Trophoblast cell (in vitro differentiated cells and primary cell): ENCODE measurements around the gene MT1E.

ENCODE experiments used
- DNase-seq, 2 donors: peaks; one replicate each; pipeline ENCODE4 v3.0.0-alpha.2; 2016
- H2AFZ ChIP-seq: 2 replicates; pipeline ENCODE4 v1.6.1; 2013; ENCODE audit warnings: low read length, moderate library complexity, mild to moderate bottlenecking; ENCODE audit not compliant: insufficient read depth, poor library complexity
- H2AK5ac ChIP-seq: 2 replicates; pipeline ENCODE4 v1.6.1; 2013; ENCODE audit warnings: mild to moderate bottlenecking, low read length
- H2BK120ac ChIP-seq: 2 replicates; pipeline ENCODE4 v1.6.1; 2013; ENCODE audit warnings: low read length, mild to moderate bottlenecking, moderate library complexity; ENCODE audit not compliant: insufficient read depth, poor library complexity
- H2BK12ac ChIP-seq: 2 replicates; pipeline ENCODE4 v1.6.1; 2013; ENCODE audit warnings: mild to moderate bottlenecking, low read length, moderate library complexity
- H2BK5ac ChIP-seq: 2 replicates; pipeline ENCODE4 v1.6.1; 2013; ENCODE audit warnings: low read length, low read depth, moderate library complexity, mild to moderate bottlenecking; ENCODE audit not compliant: poor library complexity
- H3K14ac ChIP-seq: 2 replicates; pipeline ENCODE4 v1.6.1; 2013; ENCODE audit warnings: mild to moderate bottlenecking, low read length
- H3K18ac ChIP-seq: 2 replicates; pipeline ENCODE4 v1.6.1; 2013; ENCODE audit warnings: mild to moderate bottlenecking, low read length
- H3K23ac ChIP-seq: 2 replicates; pipeline ENCODE4 v1.6.1; 2013; ENCODE audit warnings: low read length
- H3K27ac ChIP-seq: 2 replicates; pipeline ENCODE4 v1.5.1; 2013; ENCODE audit warnings: low read depth, mild to moderate bottlenecking, inconsistent platforms, low read length, moderate library complexity
- H3K27me3 ChIP-seq: 2 replicates; pipeline ENCODE4 v1.6.1; 2013; ENCODE audit warnings: inconsistent platforms, mild to moderate bottlenecking, low read length, moderate library complexity; ENCODE audit not compliant: insufficient read depth
- H3K36me3 ChIP-seq, 2 experiments: 1 replicate in 1 of 2; 2 replicates in 1 of 2; pipeline ENCODE4 v1.6.1; 2013; ENCODE audit warnings: low read length in 2 of 2, mild to moderate bottlenecking in 2 of 2, moderate library complexity in 1 of 2; ENCODE audit not compliant: insufficient read depth in 2 of 2, control insufficient read depth in 1 of 2
- H3K4ac ChIP-seq: 2 replicates; pipeline ENCODE4 v1.6.1; 2013; ENCODE audit warnings: low read depth, mild to moderate bottlenecking, low read length, moderate library complexity
- H3K4me1 ChIP-seq, 2 experiments: 1 replicate in 1 of 2; 2 replicates in 1 of 2; pipeline ENCODE4 v1.6.1; 2013; ENCODE audit warnings: low read length in 2 of 2, mild to moderate bottlenecking in 2 of 2, moderate library complexity in 1 of 2; ENCODE audit not compliant: insufficient read depth in 2 of 2, control insufficient read depth in 1 of 2
- H3K4me2 ChIP-seq: 2 replicates; pipeline ENCODE4 v1.6.1; 2013; ENCODE audit warnings: inconsistent platforms, mild to moderate bottlenecking, low read length, moderate library complexity
- H3K4me3 ChIP-seq: 2 replicates; pipeline ENCODE4 v1.5.1; 2013; ENCODE audit warnings: mild to moderate bottlenecking, low read depth, low read length, inconsistent platforms
- H3K79me1 ChIP-seq: one replicate; pipeline ENCODE4 v1.6.1; 2013; ENCODE audit warnings: low read length
- H3K79me2 ChIP-seq: 2 replicates; pipeline ENCODE4 v1.6.1; 2013; ENCODE audit warnings: low read length, mild to moderate bottlenecking; ENCODE audit not compliant: control insufficient read depth, insufficient read depth, poor library complexity
- H3K9ac ChIP-seq: 2 replicates; pipeline ENCODE4 v1.6.1; 2013; ENCODE audit warnings: mild to moderate bottlenecking, low read length
- H3K9me3 ChIP-seq: 2 replicates; pipeline ENCODE4 v1.6.1; 2013; ENCODE audit warnings: low read depth, mild to moderate bottlenecking, control low read depth, inconsistent platforms, low read length; ENCODE audit not compliant: insufficient read depth
- H4K12ac ChIP-seq: 2 replicates; pipeline ENCODE4 v1.6.1; 2013; ENCODE audit warnings: low read depth, mild to moderate bottlenecking, low read length, moderate library complexity
- H4K8ac ChIP-seq: 2 replicates; pipeline ENCODE4 v1.6.1; 2013; ENCODE audit warnings: low read depth, mild to moderate bottlenecking, low read length, moderate library complexity
- H4K91ac ChIP-seq: one replicate; pipeline ENCODE4 v1.6.1; 2013; ENCODE audit warnings: low read depth, mild to moderate bottlenecking, low read length, moderate library complexity
- WGBS: extraction: QIAGEN DNeasy Blood & Tissue Kit; methylation state at CpG from one replicate; pipeline ENCODE4 v1.1.7; 2013; ENCODE audit warnings: missing lambda C conversion rate; ENCODE audit not compliant: insufficient read length, insufficient coverage; ENCODE audit errors: extremely low coverage; 5-methylcytosine and 5-hydroxymethylcytosine counted together

Gene MT1E

GRCh38 chr16:56629531-56629930 lies 4.0 kb downstream of the MT1E start:
- Histone ChIP-seq H3K79me1 (peaks cover 1% of the 10 kb centered on the region), H3K14ac (no peak overlapping the region), H2BK12ac (no peak overlapping the region), H4K12ac (no peak overlapping the region), H2AK5ac (no peak overlapping the region), H3K4me3 (no peak overlapping the region), H4K8ac (no peak overlapping the region), H3K9me3 (peaks cover 13% of the 10 kb centered on the region), H3K18ac (no peak overlapping the region), H2BK5ac (no peak overlapping the region), H3K23ac (no peak overlapping the region), H3K27ac (no peak overlapping the region), H3K79me2 (no peaks in the 10 kb centered on the region), H2AFZ (no peak overlapping the region), H3K4ac (no peak overlapping the region), H3K27me3 (peaks cover 55% of the 10 kb centered on the region), H4K91ac (no peak overlapping the region), H3K4me2 (no peak overlapping the region), H2BK120ac (no peak overlapping the region), H3K4me1 (peaks cover 12 to 24% of the 10 kb centered on the region in 2 experiments), H3K9ac (no peak overlapping the region), H3K36me3 (no peaks in the 10 kb centered on the region)
- no peak for DNase-seq
- WGBS: no CpG with 5 or more reads among the region's 3 CpGs

GRCh38 chr16:56630134-56630533 lies 4.6 kb downstream of the MT1E start:
- Histone ChIP-seq H2BK12ac (no peak overlapping the region), H2BK120ac (no peak overlapping the region), H3K23ac (no peak overlapping the region), H3K79me2 (no peaks in the 10 kb centered on the region), H3K36me3 (no peaks in the 10 kb centered on the region), H2AK5ac (no peak overlapping the region), H3K4me2 (no peak overlapping the region), H4K8ac (no peak overlapping the region), H2AFZ (no peak overlapping the region), H3K27me3 (peaks cover 56% of the 10 kb centered on the region), H3K9ac (no peak overlapping the region), H3K18ac (no peak overlapping the region), H3K4me3 (no peak overlapping the region), H3K4me1 (peaks cover 10 to 21% of the 10 kb centered on the region in 2 experiments), H4K91ac (no peak overlapping the region), H3K79me1 (peaks cover 1% of the 10 kb centered on the region), H3K4ac (no peak overlapping the region), H3K27ac (no peak overlapping the region), H4K12ac (no peak overlapping the region), H3K14ac (no peak overlapping the region), H2BK5ac (no peak overlapping the region), H3K9me3 (peaks cover 13% of the 10 kb centered on the region)
- WGBS: no CpG with 5 or more reads among the region's 3 CpGs
- no peak for DNase-seq

GRCh38 chr16:56631197-56631596 lies 5.6 kb downstream of the MT1E start:
- no peak overlapping the region for H2AK5ac ChIP-seq
- H3K14ac ChIP-seq: no peak overlapping the region
- no peak overlapping the region for H3K9ac ChIP-seq
- no CpG with 5 or more reads among the region's 10 CpGs for WGBS
- H4K12ac ChIP-seq: no peak overlapping the region
- H2BK5ac ChIP-seq: no peak overlapping the region
- no peak overlapping the region for H4K8ac ChIP-seq
- H3K9me3 ChIP-seq: peaks cover 9% of the 10 kb centered on the region
- no peak overlapping the region for H4K91ac ChIP-seq
- H3K4ac ChIP-seq: no peak overlapping the region
- H3K36me3 ChIP-seq: no peaks in the 10 kb centered on the region
- no peak overlapping the region for H2AFZ ChIP-seq
- H3K4me1 ChIP-seq: peaks cover 3 to 13% of the 10 kb centered on the region in 2 experiments
- no peak overlapping the region for H3K18ac ChIP-seq
- H3K79me2 ChIP-seq: no peaks in the 10 kb centered on the region
- peaks cover 56% of the 10 kb centered on the region for H3K27me3 ChIP-seq
- H2BK120ac ChIP-seq: no peak overlapping the region
- no peak overlapping the region for H3K27ac ChIP-seq
- peaks cover 1% of the 10 kb centered on the region for H3K79me1 ChIP-seq
- H3K4me3 ChIP-seq: no peak overlapping the region
- no peak overlapping the region for H3K4me2 ChIP-seq
- DNase-seq: no peak
- H3K23ac ChIP-seq: no peak overlapping the region
- no peak overlapping the region for H2BK12ac ChIP-seq

GRCh38 chr16:56631832-56632155 lies 6.2 kb downstream of the MT1E start:
- Histone ChIP-seq H3K18ac (no peak overlapping the region), H3K4ac (no peak overlapping the region), H3K4me1 (peaks cover 3 to 11% of the 10 kb centered on the region in 2 experiments), H3K4me3 (peak overlapping the region; percentile 12), H3K14ac (no peak overlapping the region), H4K12ac (no peak overlapping the region), H4K91ac (no peak overlapping the region), H3K9ac (no peak overlapping the region), H3K36me3 (no peaks in the 10 kb centered on the region), H2BK5ac (no peak overlapping the region), H3K27ac (no peak overlapping the region), H3K4me2 (peak overlapping the region; percentile 58), H2BK120ac (no peak overlapping the region), H3K9me3 (peaks cover 7% of the 10 kb centered on the region), H4K8ac (no peak overlapping the region), H3K79me2 (no peaks in the 10 kb centered on the region), H2BK12ac (no peak overlapping the region), H2AK5ac (no peak overlapping the region), H3K23ac (no peak overlapping the region), H3K27me3 (peaks cover 60% of the 10 kb centered on the region), H2AFZ (no peak overlapping the region), H3K79me1 (peaks cover 1% of the 10 kb centered on the region)
- no CpG with 5 or more reads among the region's 14 CpGs for WGBS
- no peak for DNase-seq
